ENCODE measurements around the gene MTREX.

DNA sequence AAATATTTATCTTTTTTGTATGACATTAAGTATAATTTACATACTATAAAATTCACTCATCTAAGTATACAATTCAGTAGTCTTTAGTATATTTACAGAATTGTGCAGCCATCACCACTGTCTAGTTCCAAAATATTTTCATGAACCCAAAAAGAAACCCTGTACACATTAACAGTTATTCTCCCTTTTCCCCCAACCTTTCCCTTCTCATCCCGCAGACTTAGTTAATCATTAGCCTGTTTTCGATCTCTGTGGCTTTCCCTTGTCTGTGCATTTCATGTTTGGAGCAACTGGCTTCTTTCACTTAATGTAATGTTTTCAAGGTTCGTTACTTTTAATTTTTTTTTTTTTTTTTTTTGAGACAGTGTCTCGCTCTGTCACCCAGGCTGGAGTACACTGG lies 37.5 kb downstream of the MTREX start:
- no peak for TF ChIP-seq CTCF (IDR thresholded peaks at IDR 0.05)
- no peak for TF ChIP-seq EP300 (IDR thresholded peaks at IDR 0.05)
- TF ChIP-seq POLR2A (IDR thresholded peaks at IDR 0.05): no peak

Measured in tibial nerve (tissue), 4 donors.